ENCODE data around the gene NDUFA8. TPM values are rescaled to one million over a fixed set of nuclear protein-coding genes. Genes with fewer than 3 reads are reported as not detected.
A peak's percentile ranks its signal among the peaks of the same experiment; 100 is the strongest.

NDUFA8 gene
- total RNA-seq, 1 donor from 2014 or later: 27.3 TPM

DNA sequence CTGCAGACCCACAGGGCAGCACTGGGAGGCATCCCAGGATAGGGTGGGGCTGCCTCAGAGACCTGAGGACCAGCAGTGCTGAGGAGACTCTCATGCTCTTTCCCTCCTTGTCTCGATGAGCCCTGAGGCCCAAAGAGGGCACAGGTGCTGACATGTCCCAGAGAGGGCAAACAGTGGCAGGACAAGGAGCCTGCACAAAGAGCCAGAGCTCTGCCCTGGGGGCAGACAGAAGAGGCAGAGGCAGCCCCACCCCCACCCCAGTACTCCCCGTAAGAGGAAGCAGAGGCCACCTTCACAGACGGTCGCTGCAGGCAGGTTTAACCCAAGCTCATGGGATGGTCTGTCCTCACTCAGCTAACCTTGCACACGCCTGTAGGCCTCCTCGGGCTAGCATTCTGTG, 37.1 kb downstream of the NDUFA8 start:
- DNase-seq (ENCODE audit: low read depth in 2 of 2): no peak

DNA sequence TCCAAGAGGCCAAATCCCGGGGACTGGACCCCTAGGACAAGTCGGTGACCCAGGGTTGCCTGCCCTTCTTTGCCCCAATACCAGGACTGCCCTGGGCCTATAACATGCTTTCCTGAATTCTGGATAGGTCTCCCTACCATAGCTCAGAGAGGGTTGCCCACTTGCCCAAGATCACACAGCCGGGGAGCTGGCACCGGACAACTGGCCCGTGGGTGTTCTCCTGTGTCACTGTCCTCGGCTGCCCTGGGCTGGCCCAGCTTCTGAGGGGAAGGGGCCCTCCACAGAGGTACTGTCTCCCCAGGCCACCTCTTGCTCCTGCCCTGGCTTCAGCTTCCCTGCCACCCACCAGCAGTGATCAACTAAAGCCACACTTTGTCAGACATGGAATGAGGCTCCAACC, 37.6 kb downstream of the NDUFA8 start:
- DNase-seq (ENCODE audit: low read depth in 2 of 2): no peak

DNA sequence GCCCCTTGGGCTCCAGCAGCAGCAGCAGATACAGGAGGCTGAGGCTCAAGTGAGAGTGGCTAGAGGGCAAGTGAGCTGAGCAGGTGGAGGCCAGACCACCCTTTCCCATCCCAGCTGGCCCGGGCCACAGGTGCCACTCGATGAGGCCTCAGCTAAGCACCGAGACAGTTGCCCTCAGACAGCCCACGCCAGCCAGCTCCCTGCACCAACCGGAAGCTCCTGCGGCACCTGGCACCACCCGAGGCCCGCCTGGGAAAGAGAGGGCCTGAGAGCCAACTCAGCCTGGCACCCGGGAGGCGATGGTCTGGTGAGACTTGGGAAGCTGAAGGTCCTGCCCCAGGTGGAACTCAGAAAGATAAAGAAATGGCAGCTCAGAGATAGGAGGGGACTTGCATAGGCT, 38.2 kb downstream of the NDUFA8 start:
- DNase-seq (ENCODE audit: low read depth in 2 of 2): no peak

GRCh38 chr9:122120316-122121071, 39.1 kb downstream of the NDUFA8 start:
- DNase-seq (ENCODE audit: low read depth in 2 of 2): no peak

DNA sequence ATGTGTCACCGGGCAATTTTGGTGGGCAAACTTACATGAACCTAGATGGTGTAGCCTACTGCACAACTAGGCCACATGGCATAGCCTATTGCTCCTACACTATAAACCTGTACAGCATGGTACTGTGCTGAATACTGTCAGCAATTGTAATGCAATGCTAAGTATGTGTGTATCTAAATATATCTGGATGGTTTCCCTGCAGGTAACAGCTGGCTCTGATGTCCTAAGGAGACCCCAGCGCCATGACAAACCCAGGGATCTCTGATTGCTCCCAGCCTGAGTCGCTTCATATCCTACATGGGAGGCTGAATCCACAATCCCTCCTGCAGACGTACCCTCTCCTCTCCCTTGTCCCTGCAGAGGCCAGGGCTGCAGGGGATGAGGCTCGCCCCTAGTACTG, 39.9 kb downstream of the NDUFA8 start:
- DNase-seq (ENCODE audit: low read depth in 2 of 2): no peak

- DNase-seq (ENCODE audit: low read depth in 2 of 2): no peak
Observed at GRCh38 chr9:122119166-122119521, 40.4 kb downstream of the NDUFA8 start.

DNA sequence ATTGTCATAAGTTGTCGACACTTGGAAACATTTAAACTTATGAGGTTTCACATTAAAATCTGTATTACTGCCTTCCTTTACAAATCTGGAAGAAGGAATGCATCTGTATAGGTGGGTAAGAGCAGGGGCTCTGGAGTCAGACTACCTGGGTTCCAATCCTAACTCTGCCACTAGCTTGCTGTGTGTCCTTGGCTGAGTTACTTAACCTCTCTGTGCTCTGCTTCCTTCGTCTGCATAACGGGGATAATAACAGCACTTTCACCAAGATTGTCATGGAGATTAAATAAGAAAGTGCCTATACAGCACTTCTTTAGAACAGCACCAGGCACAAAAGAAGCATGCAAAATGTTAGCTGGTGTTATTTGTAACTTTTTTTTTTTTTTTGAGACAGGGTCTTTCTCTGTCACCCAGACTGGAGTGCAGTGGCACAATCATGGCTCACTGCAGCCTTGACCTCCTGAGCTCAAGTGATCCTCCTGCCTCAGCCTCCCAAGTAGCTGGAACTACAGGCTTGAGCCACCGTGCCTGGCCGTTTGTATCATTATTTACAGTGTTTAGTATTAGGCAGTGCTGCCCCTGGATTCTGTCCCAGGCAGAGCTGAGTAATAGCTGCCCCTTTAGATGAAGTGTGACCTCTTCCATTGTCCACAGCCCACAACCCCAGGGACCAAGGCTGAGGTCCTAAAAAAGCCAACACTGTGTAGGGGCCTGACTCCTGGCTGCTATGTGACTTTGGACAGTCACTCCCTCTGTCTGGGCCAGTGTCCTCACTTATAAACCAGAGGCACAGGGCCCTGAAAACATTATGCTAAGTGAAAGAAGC, 41.0 kb downstream of the NDUFA8 start:
- DNase-seq (ENCODE audit: low read depth in 2 of 2): peak in 1 of 2 donors; percentile 14

DNA sequence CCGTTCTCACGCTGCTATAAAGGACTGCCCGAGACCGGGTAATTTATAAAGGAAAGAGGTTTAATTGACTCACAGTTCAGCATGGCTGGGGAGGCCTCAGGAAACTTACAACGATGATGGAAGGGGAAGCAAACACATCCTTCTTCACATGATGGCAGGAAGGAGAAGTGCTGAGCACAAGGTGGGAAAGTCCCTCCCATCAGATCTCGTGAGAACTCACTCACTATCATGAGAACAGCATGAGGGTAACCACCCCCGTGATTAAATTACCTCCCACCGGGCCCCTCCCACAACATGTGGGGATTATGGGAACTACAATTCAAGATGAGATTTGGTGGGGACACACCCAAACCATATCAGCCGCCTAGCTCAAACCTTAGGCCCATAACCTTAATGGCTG, 42.3 kb downstream of the NDUFA8 start:
- peak in 1 of 2 donors; percentile 23 for DNase-seq (ENCODE audit: low read depth in 2 of 2)

- DNase-seq (ENCODE audit: low read depth in 2 of 2): no peak
Observed at GRCh38 chr9:122116448-122117173, 43.0 kb downstream of the NDUFA8 start.

- DNase-seq (ENCODE audit: low read depth in 2 of 2): no peak
Observed at GRCh38 chr9:122116040-122116439, 43.5 kb downstream of the NDUFA8 start.

- DNase-seq (ENCODE audit: low read depth in 2 of 2): no peak
Observed at GRCh38 chr9:122115176-122116035, 44.2 kb downstream of the NDUFA8 start.

DNA sequence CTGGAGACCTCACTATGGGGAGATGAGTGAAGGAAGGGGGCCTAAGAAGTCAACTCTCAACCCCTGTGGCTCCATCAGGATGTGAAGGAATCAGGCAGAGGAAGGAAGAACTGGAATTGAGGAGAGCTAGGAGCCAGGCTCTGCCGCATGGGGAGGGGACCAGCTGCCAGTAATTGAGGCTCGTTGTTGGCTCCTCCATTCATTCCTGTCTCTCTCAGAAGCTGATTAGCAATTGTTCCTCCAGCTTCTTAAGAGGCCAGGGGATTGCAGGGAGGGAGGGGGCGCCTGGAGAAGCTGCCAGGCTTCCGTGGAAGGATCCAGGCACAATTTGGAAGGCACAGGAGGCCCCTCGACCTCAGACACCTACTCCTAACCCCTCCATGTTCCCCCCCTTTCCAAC, 46.0 kb downstream of the NDUFA8 start:
- no peak for DNase-seq (ENCODE audit: low read depth in 2 of 2)

DNA sequence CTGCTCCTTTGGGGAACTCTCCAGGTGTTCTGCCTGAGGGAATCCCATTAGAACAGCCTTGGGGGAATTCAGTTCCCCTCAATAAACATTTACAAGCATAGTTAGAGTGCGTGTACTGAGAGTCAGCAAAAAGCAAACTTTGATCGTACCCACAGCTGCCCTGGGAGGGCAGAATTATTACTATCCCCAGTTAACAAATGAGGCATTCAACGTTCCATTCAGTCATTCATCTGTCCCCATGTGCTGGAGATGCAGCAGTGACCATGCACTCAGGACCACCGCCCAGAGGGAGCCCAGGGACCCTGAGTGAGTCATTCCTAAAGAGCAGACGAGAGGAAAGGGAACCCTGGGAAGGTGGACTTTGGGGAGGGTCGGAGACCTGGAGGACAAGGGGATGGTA, 47.3 kb downstream of the NDUFA8 start:
- no peak for DNase-seq (ENCODE audit: low read depth in 2 of 2)

- no peak for DNase-seq (ENCODE audit: low read depth in 2 of 2)
Observed at GRCh38 chr9:122111413-122112085, 48.0 kb downstream of the NDUFA8 start.

- no peak for DNase-seq (ENCODE audit: low read depth in 2 of 2)
Observed at GRCh38 chr9:122110100-122110833, 49.3 kb downstream of the NDUFA8 start.

- DNase-seq (ENCODE audit: low read depth in 2 of 2): no peak
Observed at GRCh38 chr9:122109035-122109813, 50.4 kb downstream of the NDUFA8 start.

DNA sequence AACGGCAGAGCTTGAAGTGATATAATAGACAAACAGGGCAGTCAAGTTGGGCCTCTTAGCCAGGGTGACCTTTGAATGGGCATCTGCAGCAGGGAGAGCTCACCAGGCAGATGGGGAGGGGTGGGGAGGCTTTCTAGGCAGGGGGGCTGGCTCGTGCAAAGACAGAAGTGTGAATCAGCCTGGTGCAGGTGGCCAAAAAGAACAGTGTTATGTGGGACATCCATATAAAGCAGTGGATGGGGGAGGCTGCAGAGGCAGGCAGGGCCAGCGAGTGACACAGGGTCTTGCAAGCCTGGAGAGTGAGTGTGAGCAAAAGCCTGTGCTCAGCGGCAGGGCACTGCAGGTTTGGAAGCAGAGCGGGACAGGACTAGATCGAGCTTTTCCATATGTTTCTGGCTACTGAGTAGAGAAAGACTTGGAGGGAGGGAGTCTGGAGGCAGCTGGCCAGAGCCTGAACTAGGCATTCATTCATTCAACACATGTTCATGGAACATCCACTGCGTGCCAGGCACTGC, 52.2 kb downstream of the NDUFA8 start:
- DNase-seq (ENCODE audit: low read depth in 2 of 2): no peak

GRCh38 chr9:122106576-122106975, 53.0 kb downstream of the NDUFA8 start:
- no peak for DNase-seq (ENCODE audit: low read depth in 2 of 2)

- no peak for DNase-seq (ENCODE audit: low read depth in 2 of 2)
Observed at GRCh38 chr9:122103985-122104384, 55.6 kb downstream of the NDUFA8 start.
